Lung (tissue), 12 donors: ENCODE measurements around the gene CHMP4A. TPM values are rescaled to one million over a fixed set of nuclear protein-coding genes. Genes with fewer than 3 reads are reported as not detected.

ENCODE experiments used
- ATAC-seq: fragments of 200-7000 bp; cut with Tn5 transposase; one replicate; pipeline ENCODE4 v1.9.1; 2020; ENCODE audit warnings: moderate number of reproducible peaks; ENCODE audit not compliant: insufficient read depth, low FRiP score
- DNase-seq, 3 donors: peaks; one replicate each; pipeline ENCODE4 v3.0.0-alpha.2; 2013 to 2017
- H3K27ac ChIP-seq, 2 donors: one replicate each; pipeline ENCODE4 v1.5.1; 2013; ENCODE audit warnings: mild to moderate bottlenecking in 2 of 2, moderate library complexity in 2 of 2, control low read depth in 1 of 2, inconsistent platforms in 1 of 2, low read depth in 1 of 2, low read length in 1 of 2
- H3K27me3 ChIP-seq, 3 donors: one replicate each; pipeline ENCODE4 v1.5.1; 2013; ENCODE audit warnings: low read length in 2 of 3; ENCODE audit not compliant: control insufficient read depth in 3 of 3, insufficient read depth in 3 of 3
- H3K36me3 ChIP-seq, 4 donors: one replicate each; pipeline ENCODE4 v1.5.1; 2013; ENCODE audit warnings: low read length in 4 of 4, mild to moderate bottlenecking in 1 of 4, moderate library complexity in 1 of 4; ENCODE audit not compliant: control insufficient read depth in 4 of 4, insufficient read depth in 4 of 4
- H3K4me1 ChIP-seq, 5 donors: one replicate each; pipeline ENCODE4 v1.5.1; 2013; ENCODE audit warnings: low read length in 5 of 5, mild to moderate bottlenecking in 2 of 5, moderate library complexity in 1 of 5; ENCODE audit not compliant: control insufficient read depth in 5 of 5, insufficient read depth in 5 of 5
- H3K4me3 ChIP-seq: one replicate; pipeline ENCODE4 v1.5.1; 2013; ENCODE audit warnings: mild to moderate bottlenecking, control low read depth, moderate library complexity
- H3K9ac ChIP-seq, 2 donors: one replicate each; pipeline ENCODE4 v1.5.1; 2013; ENCODE audit warnings: low read length in 2 of 2, control low read depth in 1 of 2; ENCODE audit not compliant: insufficient read depth in 1 of 2
- H3K9me3 ChIP-seq, 4 donors: one replicate each; pipeline ENCODE4 v1.5.1; 2013; ENCODE audit warnings: low read length in 3 of 4, mild to moderate bottlenecking in 1 of 4, moderate library complexity in 1 of 4; ENCODE audit not compliant: control insufficient read depth in 4 of 4, insufficient read depth in 3 of 4
- CTCF ChIP-seq: IDR thresholded peaks from 2 replicates; pipeline ENCODE4 v1.5.1; 2012; ENCODE audit warnings: mild to moderate bottlenecking; ENCODE audit errors: control extremely low read depth, extremely low read depth
- WGBS, 2 donors: extraction: QIAGEN DNeasy Blood & Tissue Kit; methylation state at CpG; one replicate each; pipeline ENCODE4 v1.1.7; 2013; 5-methylcytosine and 5-hydroxymethylcytosine counted together
- polyA plus RNA-seq, 2 donors: library from polyadenylated mRNA; stranded (reverse); fragments of 200-250 nt; gene quantifications; one replicate each; pipeline ENCODE4 v1.2.1, GENCODE V29; 2013
- total RNA-seq, 2 donors: library from RNA; depleted of rRNA in 1 of 2; stranded (reverse); fragments of >200 nt in 1 of 2; gene quantifications; one replicate each; pipeline ENCODE4 v1.2.1, GENCODE V29; 2014 to 2021
- donor health status: control.
- donor health status: control.
- donor health status: Bipolar disorder and iron deficiency.
- donor health status: healthy.
- donor health status: DM: yes; HTN: yes; CAD: no.

CHMP4A gene
- total and polyA plus RNA-seq, 4 donors: 37.2 to 103 (median 60.6) TPM

- ATAC-seq: no peak
- H3K27me3 ChIP-seq: no peaks in the 10 kb centered on the region
- no peak overlapping the region for H3K27ac ChIP-seq
- TF ChIP-seq CTCF: no peak
- peaks cover 0 to 11% (median 7%) of the 10 kb centered on the region in 5 donors for H3K4me1 ChIP-seq
- no peaks in the 10 kb centered on the region for H3K9me3 ChIP-seq
- 92 to 94% methylated on average over 12 of the region's 12 CpGs for WGBS, 2 donors
- DNase-seq: no peak
- no peak overlapping the region for H3K4me3 ChIP-seq
- peaks cover 0 to 18% (median 0%) of the 10 kb centered on the region in 4 donors for H3K36me3 ChIP-seq
- H3K9ac ChIP-seq: no peak overlapping the region
These were observed 42.8 kb upstream of the CHMP4A start for GRCh38 chr14:24255931-24256711.

- 91 to 97% methylated on average over 8 of the region's 8 CpGs for WGBS, 2 donors
- Histone ChIP-seq H3K9ac (no peak overlapping the region), H3K9me3 (no peaks in the 10 kb centered on the region), H3K27me3 (no peaks in the 10 kb centered on the region), H3K36me3 (peaks cover 0 to 18% (median 0%) of the 10 kb centered on the region in 4 donors), H3K27ac (no peak overlapping the region), H3K4me3 (no peak overlapping the region), H3K4me1 (peaks cover 0 to 11% (median 7%) of the 10 kb centered on the region in 5 donors)
- no peak for DNase-seq
- TF ChIP-seq CTCF: no peak
- ATAC-seq: no peak
These were observed 42.1 kb upstream of the CHMP4A start for GRCh38 chr14:24255438-24255837.

- no peak overlapping the region for H3K9ac ChIP-seq
- H3K9me3 ChIP-seq: no peaks in the 10 kb centered on the region
- H3K27ac ChIP-seq: no peak overlapping the region
- peaks cover 0 to 16% (median 0%) of the 10 kb centered on the region in 4 donors for H3K36me3 ChIP-seq
- H3K27me3 ChIP-seq: no peaks in the 10 kb centered on the region
- ATAC-seq (no peak), DNase-seq (no peak)
- TF ChIP-seq CTCF: no peak
- H3K4me1 ChIP-seq: peaks cover 0 to 9% (median 7%) of the 10 kb centered on the region in 5 donors
- no peak overlapping the region for H3K4me3 ChIP-seq
- 93 to 95% methylated on average over 19 of the region's 19 CpGs for WGBS, 2 donors
These were observed 41.5 kb upstream of the CHMP4A start for GRCh38 chr14:24254630-24255392.
